Keratinocyte (primary cell): ENCODE results near the gene DLG2. TPM values are rescaled to one million over a fixed set of nuclear protein-coding genes. Genes with fewer than 3 reads are reported as not detected.

Source experiments
- DNase-seq: peaks from one replicate; pipeline ENCODE4 v3.0.0-alpha.2; 2011; ENCODE audit warnings: low read depth, missing footprints, low spot score
- FAIRE-seq: peaks from 2 replicates; lab custom pipeline; 2011; peaks lifted over from hg19 to GRCh38; lab: Jason Lieb, UNC
- H2AFZ ChIP-seq: 2 replicates; pipeline ENCODE4 v1.6.0; 2012; ENCODE audit warnings: low read length, control low read depth, inconsistent platforms; ENCODE audit not compliant: control insufficient read depth
- H3K27ac ChIP-seq: 2 replicates; pipeline ENCODE4 v1.5.1; 2011; ENCODE audit warnings: low read length; ENCODE audit not compliant: control insufficient read depth, insufficient read depth
- H3K27me3 ChIP-seq: 3 replicates; pipeline ENCODE4 v1.6.0; 2011; ENCODE audit warnings: low read length; ENCODE audit not compliant: control insufficient read depth, insufficient read depth; ENCODE audit errors: extremely low read depth
- H3K36me3 ChIP-seq, 2 experiments: 2 replicates in 1 of 2; 3 replicates in 1 of 2; pipeline ENCODE4 v1.5.1; 2011; ENCODE audit warnings: low read length in 2 of 2, mild to moderate bottlenecking in 1 of 2; ENCODE audit not compliant: control insufficient read depth in 2 of 2, insufficient read depth in 2 of 2; ENCODE audit errors: extremely low read depth in 1 of 2
- H3K4me1 ChIP-seq: 3 replicates; pipeline ENCODE4 v1.5.1; 2011; ENCODE audit warnings: low read length; ENCODE audit not compliant: control insufficient read depth, insufficient read depth; ENCODE audit errors: extremely low read depth
- H3K4me2 ChIP-seq: 3 replicates; pipeline ENCODE4 v1.6.0; 2011; ENCODE audit warnings: low read depth, low read length; ENCODE audit not compliant: control insufficient read depth, insufficient read depth; ENCODE audit errors: extremely low read depth
- H3K4me3 ChIP-seq, 3 experiments: fragments of 200-600 bp in 1 of 3; sonication (generic) in 1 of 3; 2 replicates in 2 of 3; 3 replicates in 1 of 3; pipeline ENCODE4 v1.5.1; 2011 to 2016; ENCODE audit warnings: low read length in 3 of 3, mild to moderate bottlenecking in 3 of 3, control low read depth in 2 of 3, inconsistent platforms in 1 of 3, low read depth in 1 of 3, mixed read lengths in 1 of 3, mixed run types in 1 of 3, moderate library complexity in 1 of 3; ENCODE audit not compliant: control insufficient read depth in 2 of 3, insufficient read depth in 2 of 3; ENCODE audit errors: extremely low read depth in 1 of 3
- H3K79me2 ChIP-seq: 2 replicates; pipeline ENCODE4 v1.6.0; 2012; ENCODE audit warnings: low read length; ENCODE audit not compliant: control insufficient read depth, insufficient read depth
- H3K9ac ChIP-seq: 3 replicates; pipeline ENCODE4 v1.6.0; 2011; ENCODE audit warnings: low read length; ENCODE audit not compliant: control insufficient read depth, insufficient read depth; ENCODE audit errors: extremely low read depth
- H3K9me1 ChIP-seq: 3 replicates; pipeline ENCODE4 v1.6.0; 2011; ENCODE audit warnings: low read length; ENCODE audit not compliant: control insufficient read depth, insufficient read depth; ENCODE audit errors: extremely low read depth
- H3K9me3 ChIP-seq: 2 replicates; pipeline ENCODE4 v1.5.1; 2012; ENCODE audit warnings: low read depth, low read length; ENCODE audit not compliant: control insufficient read depth
- H4K20me1 ChIP-seq: 3 replicates; pipeline ENCODE4 v1.6.0; 2011; ENCODE audit warnings: low read length; ENCODE audit not compliant: control insufficient read depth, insufficient read depth; ENCODE audit errors: extremely low read depth
- EZH2 ChIP-seq: IDR thresholded peaks from one replicate; pipeline ENCODE4 v1.6.1; 2012; ENCODE audit warnings: inconsistent platforms, mild to moderate bottlenecking, low read length, moderate library complexity
- dilution Hi-C: fragments of 300-500 bp; cut with MboI; formaldehyde crosslinking; loops from one replicate; pipeline ENCODE4 v1.7.0; 2020; ENCODE audit warnings: low sequenced_read_pairs; ENCODE audit not compliant: extremely low pct_ligation_motif_present
- polyA plus RNA-seq, 5 experiments: library from polyadenylated mRNA; depleted of rRNA in 3 of 5; stranded (reverse) in 3 of 5; stranded (forward) in 1 of 5; unstranded in 1 of 5; fragments of >200 nt; gene quantifications; 1 replicate in 1 of 5; 2 replicates in 3 of 5; 3 replicates in 1 of 5; pipeline versions ENCODE4 v1.2.1 to v1.2.3, GENCODE V29; 2011 to 2012; ENCODE audit warnings: missing spikeins in 2 of 5, low read depth in 1 of 5, low replicate concordance in 1 of 5
- TF ChIP-seq, protein P1 (sequence below), 3 experiments: IDR thresholded peaks in 1 of 3; conservative IDR thresholded peaks in 1 of 3; optimal IDR thresholded peaks in 1 of 3; 2 replicates in 2 of 3; 3 replicates in 1 of 3; pipeline versions ENCODE3 to v1.5.1; 2011; ENCODE audit warnings: low read length in 3 of 3, mild to moderate bottlenecking in 3 of 3, moderate library complexity in 2 of 3, control low read depth in 1 of 3, inconsistent platforms in 1 of 3; ENCODE audit not compliant: insufficient read depth in 2 of 3; ENCODE audit errors: extremely low read depth in 1 of 3

DLG2 gene
- polyA plus RNA-seq, 1 donor (not counting 4 experiments of a cell fraction or from before 2014, with no cell fraction given): 0.55 TPM

DNA sequence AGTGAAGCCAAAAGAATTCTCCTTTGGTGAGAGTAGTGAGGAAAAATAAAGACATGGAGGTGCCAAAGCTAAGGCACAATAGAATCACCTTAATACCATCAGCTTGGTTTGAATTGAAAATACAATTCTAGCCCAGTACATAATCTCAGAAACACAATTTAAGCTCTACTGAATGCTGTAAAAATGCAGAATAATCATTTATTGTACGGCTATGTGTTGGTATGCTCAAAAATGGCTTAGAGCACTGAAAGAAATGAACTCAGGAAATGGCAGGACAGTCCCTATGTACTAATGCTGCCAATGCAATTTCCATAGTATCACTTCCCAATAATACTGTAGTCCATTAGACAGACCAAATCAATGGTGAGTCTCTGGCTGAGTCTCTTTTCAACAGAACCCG is 798.5 kb downstream of the DLG2 start:
- Histone ChIP-seq H2AFZ (no peak overlapping the region), H3K4me2 (no peak overlapping the region), H3K4me3 (no peak overlapping the region), H3K9me1 (no peaks in the 10 kb centered on the region), H4K20me1 (no peaks in the 10 kb centered on the region), H3K36me3 (no peaks in the 10 kb centered on the region), H3K4me1 (peaks cover 6% of the 10 kb centered on the region), H3K27me3 (no peaks in the 10 kb centered on the region), H3K9ac (no peak overlapping the region), H3K79me2 (no peaks in the 10 kb centered on the region), H3K9me3 (no peaks in the 10 kb centered on the region), H3K27ac (no peak overlapping the region)
- no peak for FAIRE-seq
- dilution Hi-C loops: no loop called here
- TF ChIP-seq, protein P1, sequence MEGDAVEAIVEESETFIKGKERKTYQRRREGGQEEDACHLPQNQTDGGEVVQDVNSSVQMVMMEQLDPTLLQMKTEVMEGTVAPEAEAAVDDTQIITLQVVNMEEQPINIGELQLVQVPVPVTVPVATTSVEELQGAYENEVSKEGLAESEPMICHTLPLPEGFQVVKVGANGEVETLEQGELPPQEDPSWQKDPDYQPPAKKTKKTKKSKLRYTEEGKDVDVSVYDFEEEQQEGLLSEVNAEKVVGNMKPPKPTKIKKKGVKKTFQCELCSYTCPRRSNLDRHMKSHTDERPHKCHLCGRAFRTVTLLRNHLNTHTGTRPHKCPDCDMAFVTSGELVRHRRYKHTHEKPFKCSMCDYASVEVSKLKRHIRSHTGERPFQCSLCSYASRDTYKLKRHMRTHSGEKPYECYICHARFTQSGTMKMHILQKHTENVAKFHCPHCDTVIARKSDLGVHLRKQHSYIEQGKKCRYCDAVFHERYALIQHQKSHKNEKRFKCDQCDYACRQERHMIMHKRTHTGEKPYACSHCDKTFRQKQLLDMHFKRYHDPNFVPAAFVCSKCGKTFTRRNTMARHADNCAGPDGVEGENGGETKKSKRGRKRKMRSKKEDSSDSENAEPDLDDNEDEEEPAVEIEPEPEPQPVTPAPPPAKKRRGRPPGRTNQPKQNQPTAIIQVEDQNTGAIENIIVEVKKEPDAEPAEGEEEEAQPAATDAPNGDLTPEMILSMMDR (optimal IDR thresholded peaks at IDR 0.05 in 1 of 3, IDR thresholded peaks at IDR 0.05 in 1 of 3, conservative IDR thresholded peaks at IDR 0.05 in 1 of 3; ENCODE audit: extremely low read depth in 1 of 3, insufficient read depth in 2 of 3, low read length in 3 of 3): no peak
- TF ChIP-seq EZH2: no peak
- no peak for DNase-seq

DNA sequence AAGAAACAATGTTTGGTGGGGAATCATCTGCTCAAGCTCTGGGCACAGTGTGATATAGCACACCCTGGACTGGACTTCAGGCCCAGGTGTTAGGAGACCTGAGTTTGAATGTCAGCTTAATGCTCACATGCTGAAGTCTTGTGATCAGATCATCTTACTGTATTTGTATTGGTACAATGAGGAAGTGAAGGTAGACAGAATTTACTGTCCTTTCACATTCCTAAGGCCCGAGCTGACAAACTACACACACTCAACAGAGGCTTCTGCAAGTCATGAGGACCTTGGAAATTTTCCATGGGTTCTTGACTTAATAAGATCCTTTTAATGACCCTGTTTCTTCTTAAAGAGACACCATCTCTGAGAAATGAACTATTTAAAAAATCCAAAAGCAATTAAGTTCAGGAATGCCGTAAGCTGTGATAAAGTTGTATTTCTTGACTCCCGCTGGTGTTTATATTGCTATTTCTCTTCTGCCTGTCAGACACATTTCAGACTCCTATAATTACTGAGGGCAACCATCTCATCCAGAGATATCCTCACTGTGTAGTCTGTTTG is 802.0 kb downstream of the DLG2 start:
- Histone ChIP-seq H3K79me2 (no peaks in the 10 kb centered on the region), H2AFZ (no peak overlapping the region), H4K20me1 (no peaks in the 10 kb centered on the region), H3K4me3 (no peak overlapping the region), H3K27ac (no peak overlapping the region), H3K36me3 (no peaks in the 10 kb centered on the region), H3K9ac (no peak overlapping the region), H3K27me3 (no peaks in the 10 kb centered on the region), H3K4me1 (peaks cover 6% of the 10 kb centered on the region), H3K9me3 (no peaks in the 10 kb centered on the region), H3K4me2 (no peak overlapping the region), H3K9me1 (no peaks in the 10 kb centered on the region)
- TF ChIP-seq, protein P1 (optimal IDR thresholded peaks at IDR 0.05 in 1 of 3, IDR thresholded peaks at IDR 0.05 in 1 of 3, conservative IDR thresholded peaks at IDR 0.05 in 1 of 3; ENCODE audit: extremely low read depth in 1 of 3, insufficient read depth in 2 of 3, low read length in 3 of 3): no peak
- FAIRE-seq (peak; percentile 17), DNase-seq (no peak)
- dilution Hi-C loops: no loop called here
